ENCODE measurements around the gene TBCD.

DNA sequence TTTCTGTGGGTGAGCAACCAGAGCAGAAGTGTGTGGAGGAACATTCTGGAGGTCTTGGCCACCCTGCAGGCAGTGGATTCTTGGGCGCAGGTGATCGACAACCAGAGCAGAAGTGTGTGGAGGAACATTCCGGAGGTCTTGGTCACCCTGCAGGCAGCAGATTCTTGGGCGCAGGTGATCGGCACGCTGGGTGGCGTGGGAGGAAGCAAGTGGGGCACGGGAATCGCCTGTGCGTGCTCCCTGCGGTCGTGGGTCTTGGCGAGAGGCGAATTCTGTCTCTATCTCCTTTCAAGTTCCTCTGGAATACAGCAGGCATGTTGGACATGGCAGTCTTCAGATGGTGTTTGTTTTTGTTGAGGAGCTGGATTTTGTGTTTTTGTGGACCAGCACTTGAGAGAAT, 118.7 kb downstream of the TBCD start:
- TF ChIP-seq, protein P1, sequence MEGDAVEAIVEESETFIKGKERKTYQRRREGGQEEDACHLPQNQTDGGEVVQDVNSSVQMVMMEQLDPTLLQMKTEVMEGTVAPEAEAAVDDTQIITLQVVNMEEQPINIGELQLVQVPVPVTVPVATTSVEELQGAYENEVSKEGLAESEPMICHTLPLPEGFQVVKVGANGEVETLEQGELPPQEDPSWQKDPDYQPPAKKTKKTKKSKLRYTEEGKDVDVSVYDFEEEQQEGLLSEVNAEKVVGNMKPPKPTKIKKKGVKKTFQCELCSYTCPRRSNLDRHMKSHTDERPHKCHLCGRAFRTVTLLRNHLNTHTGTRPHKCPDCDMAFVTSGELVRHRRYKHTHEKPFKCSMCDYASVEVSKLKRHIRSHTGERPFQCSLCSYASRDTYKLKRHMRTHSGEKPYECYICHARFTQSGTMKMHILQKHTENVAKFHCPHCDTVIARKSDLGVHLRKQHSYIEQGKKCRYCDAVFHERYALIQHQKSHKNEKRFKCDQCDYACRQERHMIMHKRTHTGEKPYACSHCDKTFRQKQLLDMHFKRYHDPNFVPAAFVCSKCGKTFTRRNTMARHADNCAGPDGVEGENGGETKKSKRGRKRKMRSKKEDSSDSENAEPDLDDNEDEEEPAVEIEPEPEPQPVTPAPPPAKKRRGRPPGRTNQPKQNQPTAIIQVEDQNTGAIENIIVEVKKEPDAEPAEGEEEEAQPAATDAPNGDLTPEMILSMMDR (IDR thresholded peaks at IDR 0.05), result no peak
- no peak for TF ChIP-seq EP300 (IDR thresholded peaks at IDR 0.05)
